Measurements from ENCODE around the gene MAGEE1. TPM values are rescaled to one million over a fixed set of nuclear protein-coding genes. Genes with fewer than 3 reads are reported as not detected.

Gene MAGEE1
- total RNA-seq = 1.3 and 1.4 TPM in 2 replicates

GRCh38 chrX:76427560-76428242 is at the start of gene MAGEE1:
Gene MAGEE1, plus strand, starts transcription at chrX:76427710. Its CDS starts 221 bp downstream, at chrX:76427931.

